ENCODE results near the gene SDK2.

SDK2 gene

GRCh38 chr17:73645050-73645871, 1.0 kb upstream of the SDK2 start:
- Histone ChIP-seq H4K91ac (ENCODE audit: low read depth, low read length, poor library complexity) (no peak overlapping the region), H3K4ac (ENCODE audit: low read length) (no peak overlapping the region), H3K18ac (ENCODE audit: low read length) (peak overlapping the region; percentile 90), H2BK12ac (ENCODE audit: low read length) (no peak overlapping the region), H3K27ac (replicated peaks; ENCODE audit: low read length) (peak overlapping the region; percentile 75), H3K14ac (ENCODE audit: low read length) (no peak overlapping the region), H3K4me2 (ENCODE audit: insufficient read depth, low read length, poor library complexity, severe bottlenecking) (peak overlapping the region; percentile 63), H3K79me1 (ENCODE audit: low read depth, low read length) (peaks cover 10% of the 10 kb centered on the region), H3K36me3 (replicated peaks in 1 of 2; ENCODE audit: control insufficient read depth in 2 of 2, insufficient read depth in 2 of 2, low read length in 2 of 2) (no peaks in the 10 kb centered on the region), H3K9ac (ENCODE audit: low read depth, low read length, poor library complexity) (peak overlapping the region; percentile 65), H3K4me3 (ENCODE audit: low read length in 2 of 2) (peak overlapping the region; percentile 73 to 98), H2BK15ac (ENCODE audit: low read length) (peak overlapping the region; percentile 72), H2AK5ac (ENCODE audit: low read depth, low read length) (no peak overlapping the region), H3K4me1 (ENCODE audit: control insufficient read depth in 2 of 2, insufficient read depth in 1 of 2, low read depth in 1 of 2, low read length in 2 of 2) (peaks cover 22 to 34% of the 10 kb centered on the region in 2 donors), H3K27me3 (ENCODE audit: control insufficient read depth in 3 of 3, insufficient read depth in 3 of 3, low read depth in 1 of 3, low read length in 3 of 3) (peaks cover 0 to 37% (median 2%) of the 10 kb centered on the region in 3 experiments), H2BK120ac (ENCODE audit: low read depth, low read length) (no peak overlapping the region), H4K8ac (ENCODE audit: low read depth, low read length) (no peak overlapping the region), H2BK5ac (ENCODE audit: low read length) (peak overlapping the region; percentile 92), H3K23ac (ENCODE audit: low read depth, low read length, poor library complexity) (no peak overlapping the region), H2AFZ (ENCODE audit: low read length) (peak overlapping the region; percentile 94), H3K9me3 (replicated peaks in 1 of 2; ENCODE audit: control insufficient read depth in 2 of 2, insufficient read depth in 1 of 2, low read depth in 1 of 2, low read length in 2 of 2) (peaks cover 0 to 2% of the 10 kb centered on the region in 2 donors)
- WGBS, 2 donors (ENCODE audit: extremely low coverage in 2 of 2, insufficient read length in 2 of 2, insufficient replicate concordance in 1 of 2) = no CpG with 5 or more reads among the region's 90 CpGs
- DNase-seq (ENCODE audit: low spot score) = peak; percentile 81

- Histone ChIP-seq H3K9me3 (replicated peaks in 1 of 2; ENCODE audit: control insufficient read depth in 2 of 2, insufficient read depth in 1 of 2, low read depth in 1 of 2, low read length in 2 of 2) (peaks cover 0 to 2% of the 10 kb centered on the region in 2 donors), H3K36me3 (replicated peaks in 1 of 2; ENCODE audit: control insufficient read depth in 2 of 2, insufficient read depth in 2 of 2, low read length in 2 of 2) (no peaks in the 10 kb centered on the region), H3K14ac (ENCODE audit: low read length) (peak overlapping the region; percentile 12), H3K27ac (replicated peaks; ENCODE audit: low read length) (peak overlapping the region; percentile 75), H3K4ac (ENCODE audit: low read length) (no peak overlapping the region), H2AFZ (ENCODE audit: low read length) (peak overlapping the region; percentile 94), H2AK5ac (ENCODE audit: low read depth, low read length) (peak overlapping the region; percentile 47), H2BK12ac (ENCODE audit: low read length) (no peak overlapping the region), H4K8ac (ENCODE audit: low read depth, low read length) (no peak overlapping the region), H3K4me3 (ENCODE audit: low read length in 2 of 2) (peak overlapping the region; percentile 73 to 98), H4K91ac (ENCODE audit: low read depth, low read length, poor library complexity) (no peak overlapping the region), H3K18ac (ENCODE audit: low read length) (peak overlapping the region; percentile 99), H3K79me1 (ENCODE audit: low read depth, low read length) (peaks cover 14% of the 10 kb centered on the region), H3K4me1 (ENCODE audit: control insufficient read depth in 2 of 2, insufficient read depth in 1 of 2, low read depth in 1 of 2, low read length in 2 of 2) (peaks cover 24 to 34% of the 10 kb centered on the region in 2 donors), H2BK15ac (ENCODE audit: low read length) (peak overlapping the region; percentile 47), H3K27me3 (ENCODE audit: control insufficient read depth in 3 of 3, insufficient read depth in 3 of 3, low read depth in 1 of 3, low read length in 3 of 3) (peaks cover 0 to 28% (median 2%) of the 10 kb centered on the region in 3 experiments), H3K4me2 (ENCODE audit: insufficient read depth, low read length, poor library complexity, severe bottlenecking) (peak overlapping the region; percentile 63), H3K23ac (ENCODE audit: low read depth, low read length, poor library complexity) (peak overlapping the region; percentile 48), H3K9ac (ENCODE audit: low read depth, low read length, poor library complexity) (peak overlapping the region; percentile 92), H2BK5ac (ENCODE audit: low read length) (peak overlapping the region; percentile 92), H2BK120ac (ENCODE audit: low read depth, low read length) (peak overlapping the region; percentile 22)
- WGBS, 2 donors (ENCODE audit: extremely low coverage in 2 of 2, insufficient read length in 2 of 2, insufficient replicate concordance in 1 of 2) = no CpG with 5 or more reads among the region's 13 CpGs
- no peak for DNase-seq (ENCODE audit: low spot score)
Observed at GRCh38 chr17:73643852-73644144, 447 bp downstream of the SDK2 start.

GRCh38 chr17:73643001-73643851, 1.0 kb downstream of the SDK2 start:
- Histone ChIP-seq H3K9me3 (replicated peaks in 1 of 2; ENCODE audit: control insufficient read depth in 2 of 2, insufficient read depth in 1 of 2, low read depth in 1 of 2, low read length in 2 of 2) (peaks cover 0 to under 1% of the 10 kb centered on the region in 2 donors), H4K8ac (ENCODE audit: low read depth, low read length) (no peak overlapping the region), H2BK5ac (ENCODE audit: low read length) (peak overlapping the region; percentile 92), H3K27ac (replicated peaks; ENCODE audit: low read length) (peak overlapping the region; percentile 38), H2BK15ac (ENCODE audit: low read length) (peak overlapping the region; percentile 47), H3K36me3 (replicated peaks in 1 of 2; ENCODE audit: control insufficient read depth in 2 of 2, insufficient read depth in 2 of 2, low read length in 2 of 2) (no peaks in the 10 kb centered on the region), H2AK5ac (ENCODE audit: low read depth, low read length) (peak overlapping the region; percentile 38), H3K4me1 (ENCODE audit: control insufficient read depth in 2 of 2, insufficient read depth in 1 of 2, low read depth in 1 of 2, low read length in 2 of 2) (peaks cover 24 to 34% of the 10 kb centered on the region in 2 donors), H2AFZ (ENCODE audit: low read length) (peak overlapping the region; percentile 94), H3K23ac (ENCODE audit: low read depth, low read length, poor library complexity) (peak overlapping the region; percentile 62), H3K4me3 (ENCODE audit: low read length in 2 of 2) (peak overlapping the region; percentile 73 to 98), H3K79me1 (ENCODE audit: low read depth, low read length) (peaks cover 14% of the 10 kb centered on the region), H3K27me3 (ENCODE audit: control insufficient read depth in 3 of 3, insufficient read depth in 3 of 3, low read depth in 1 of 3, low read length in 3 of 3) (peaks cover 0 to 22% (median 2%) of the 10 kb centered on the region in 3 experiments), H2BK120ac (ENCODE audit: low read depth, low read length) (peak overlapping the region; percentile 78), H3K4ac (ENCODE audit: low read length) (no peak overlapping the region), H3K9ac (ENCODE audit: low read depth, low read length, poor library complexity) (peak overlapping the region; percentile 94), H3K4me2 (ENCODE audit: insufficient read depth, low read length, poor library complexity, severe bottlenecking) (peak overlapping the region; percentile 63), H3K14ac (ENCODE audit: low read length) (peak overlapping the region; percentile 12), H3K18ac (ENCODE audit: low read length) (peak overlapping the region; percentile 99), H2BK12ac (ENCODE audit: low read length) (peak overlapping the region; percentile 28), H4K91ac (ENCODE audit: low read depth, low read length, poor library complexity) (no peak overlapping the region)
- peak; percentile 46 for DNase-seq (ENCODE audit: low spot score)
- no CpG with 5 or more reads among the region's 68 CpGs for WGBS, 2 donors (ENCODE audit: extremely low coverage in 2 of 2, insufficient read length in 2 of 2, insufficient replicate concordance in 1 of 2)

GRCh38 chr17:73642659-73643000, 1.6 kb downstream of the SDK2 start:
- Histone ChIP-seq H2AK5ac (ENCODE audit: low read depth, low read length) (peak overlapping the region; percentile 38), H3K14ac (ENCODE audit: low read length) (no peak overlapping the region), H3K79me1 (ENCODE audit: low read depth, low read length) (peaks cover 17% of the 10 kb centered on the region), H2BK5ac (ENCODE audit: low read length) (peak overlapping the region; percentile 92), H3K4me2 (ENCODE audit: insufficient read depth, low read length, poor library complexity, severe bottlenecking) (peak overlapping the region; percentile 65), H3K4me1 (ENCODE audit: control insufficient read depth in 2 of 2, insufficient read depth in 1 of 2, low read depth in 1 of 2, low read length in 2 of 2) (peaks cover 24 to 34% of the 10 kb centered on the region in 2 donors), H3K4me3 (ENCODE audit: low read length in 2 of 2) (peak overlapping the region; percentile 73 to 98), H2AFZ (ENCODE audit: low read length) (peak overlapping the region; percentile 94), H3K9me3 (replicated peaks in 1 of 2; ENCODE audit: control insufficient read depth in 2 of 2, insufficient read depth in 1 of 2, low read depth in 1 of 2, low read length in 2 of 2) (no peaks in the 10 kb centered on the region), H3K18ac (ENCODE audit: low read length) (peak overlapping the region; percentile 99), H2BK12ac (ENCODE audit: low read length) (no peak overlapping the region), H3K27ac (replicated peaks; ENCODE audit: low read length) (no peak overlapping the region), H2BK15ac (ENCODE audit: low read length) (no peak overlapping the region), H4K91ac (ENCODE audit: low read depth, low read length, poor library complexity) (no peak overlapping the region), H4K8ac (ENCODE audit: low read depth, low read length) (no peak overlapping the region), H2BK120ac (ENCODE audit: low read depth, low read length) (peak overlapping the region; percentile 78), H3K27me3 (ENCODE audit: control insufficient read depth in 3 of 3, insufficient read depth in 3 of 3, low read depth in 1 of 3, low read length in 3 of 3) (peaks cover 0 to 17% (median 0%) of the 10 kb centered on the region in 3 experiments), H3K23ac (ENCODE audit: low read depth, low read length, poor library complexity) (no peak overlapping the region), H3K4ac (ENCODE audit: low read length) (no peak overlapping the region), H3K36me3 (replicated peaks in 1 of 2; ENCODE audit: control insufficient read depth in 2 of 2, insufficient read depth in 2 of 2, low read length in 2 of 2) (no peaks in the 10 kb centered on the region), H3K9ac (ENCODE audit: low read depth, low read length, poor library complexity) (peak overlapping the region; percentile 94)
- no CpG with 5 or more reads among the region's 11 CpGs for WGBS, 2 donors (ENCODE audit: extremely low coverage in 2 of 2, insufficient read length in 2 of 2, insufficient replicate concordance in 1 of 2)
- DNase-seq (ENCODE audit: low spot score) = no peak

Measured in neuronal stem cell (in vitro differentiated cells).